Activated CD4-positive, alpha-beta T cell treated with anti-CD3 and anti-CD28 coated beads for 24 hours (primary cell): ENCODE results near the gene YIF1B.

Experiments used
- DNase-seq, 2 donors: peaks; one replicate each; pipeline ENCODE4 v3.0.0-alpha.2; 2020; ENCODE audit warnings: low read depth in 2 of 2

Gene YIF1B

DNA sequence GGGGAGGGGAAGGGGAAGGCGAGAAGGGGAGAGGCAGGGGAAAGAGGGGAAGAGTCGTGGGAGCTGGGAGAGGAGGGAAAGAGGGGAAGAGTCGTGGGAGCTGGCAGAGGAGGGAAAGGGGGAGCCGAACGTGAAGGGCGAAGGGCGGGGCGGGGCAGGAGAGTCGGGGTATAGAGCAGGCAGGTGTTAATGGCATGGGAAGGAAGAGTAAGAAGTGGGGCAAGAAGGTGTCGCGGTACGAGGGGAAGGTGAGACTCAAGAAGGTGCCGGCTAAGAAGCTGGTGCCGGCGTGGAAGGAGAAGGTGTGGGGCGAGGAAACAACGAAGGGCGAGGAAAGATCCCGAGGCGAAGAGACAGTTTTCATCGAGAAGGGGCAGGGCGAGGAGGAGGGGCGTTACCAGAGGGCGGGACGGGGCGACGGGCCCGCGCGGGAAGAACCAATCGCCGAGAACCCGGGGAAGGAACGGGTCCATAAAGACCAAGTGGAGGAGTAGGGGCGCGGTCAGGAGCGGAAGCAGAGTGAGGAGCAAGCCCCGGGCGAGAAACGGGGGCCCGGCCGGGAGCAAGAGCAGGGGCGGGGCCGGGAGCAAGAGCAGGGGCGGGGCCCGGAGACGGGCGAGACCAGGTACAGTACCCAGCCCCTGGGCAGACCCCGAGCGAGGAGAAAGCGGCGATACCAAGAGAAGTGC, 20.3 kb upstream of the YIF1B start:
- DNase-seq = peak; percentile 93 to 94

DNA sequence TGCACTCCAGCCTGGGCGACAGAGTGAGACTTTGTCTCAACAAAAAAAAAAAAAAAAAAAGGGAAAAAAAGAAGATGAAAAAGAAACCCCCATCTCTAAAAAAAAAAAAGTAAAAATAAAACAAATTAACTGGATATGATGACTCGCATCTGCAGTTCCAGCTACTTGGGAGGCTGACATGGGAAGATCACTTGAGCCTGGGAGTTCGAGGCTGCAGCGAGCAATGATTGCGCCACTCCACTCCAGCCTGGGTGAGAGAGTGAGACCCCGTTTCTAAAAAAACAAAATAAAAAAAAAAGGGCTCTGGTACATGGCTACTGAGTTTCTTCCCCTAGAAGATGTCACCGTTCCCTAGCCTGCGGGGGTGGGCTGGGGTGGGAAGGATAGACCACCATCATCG, 17.5 kb upstream of the YIF1B start:
- no peak for DNase-seq

GRCh38 chr19:38331728-38332127, 16.0 kb upstream of the YIF1B start:
- DNase-seq = no peak

DNA sequence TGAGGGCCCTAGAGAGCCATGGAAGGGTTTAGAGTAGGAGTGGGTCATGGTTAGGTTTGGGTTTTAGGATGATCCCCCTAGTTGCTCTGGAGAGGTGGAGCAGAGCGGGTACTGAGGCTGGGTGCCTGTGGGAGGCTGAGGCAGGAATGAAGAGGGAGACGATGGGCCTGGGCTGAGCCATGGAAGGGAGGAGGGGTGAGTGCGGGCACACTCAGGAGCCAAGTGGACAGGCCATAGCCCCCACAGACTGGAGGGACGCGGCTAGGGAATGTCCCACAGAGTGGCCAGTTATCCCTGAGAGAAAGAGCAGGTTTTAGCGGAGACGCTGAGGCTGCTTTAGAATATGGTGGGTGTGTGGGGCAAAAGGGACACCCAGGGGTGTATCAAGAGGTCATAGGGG, 13.9 kb upstream of the YIF1B start:
- DNase-seq = no peak

DNA sequence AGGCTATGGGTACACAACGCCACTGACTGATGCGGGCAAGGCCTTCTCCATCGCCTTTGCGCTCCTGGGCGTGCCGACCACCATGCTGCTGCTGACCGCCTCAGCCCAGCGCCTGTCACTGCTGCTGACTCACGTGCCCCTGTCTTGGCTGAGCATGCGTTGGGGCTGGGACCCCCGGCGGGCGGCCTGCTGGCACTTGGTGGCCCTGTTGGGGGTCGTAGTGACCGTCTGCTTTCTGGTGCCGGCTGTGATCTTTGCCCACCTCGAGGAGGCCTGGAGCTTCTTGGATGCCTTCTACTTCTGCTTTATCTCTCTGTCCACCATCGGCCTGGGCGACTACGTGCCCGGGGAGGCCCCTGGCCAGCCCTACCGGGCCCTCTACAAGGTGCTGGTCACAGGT, 10.8 kb upstream of the YIF1B start:
- no peak for DNase-seq

GRCh38 chr19:38324431-38324830, 8.7 kb upstream of the YIF1B start:
- no peak for DNase-seq

DNA sequence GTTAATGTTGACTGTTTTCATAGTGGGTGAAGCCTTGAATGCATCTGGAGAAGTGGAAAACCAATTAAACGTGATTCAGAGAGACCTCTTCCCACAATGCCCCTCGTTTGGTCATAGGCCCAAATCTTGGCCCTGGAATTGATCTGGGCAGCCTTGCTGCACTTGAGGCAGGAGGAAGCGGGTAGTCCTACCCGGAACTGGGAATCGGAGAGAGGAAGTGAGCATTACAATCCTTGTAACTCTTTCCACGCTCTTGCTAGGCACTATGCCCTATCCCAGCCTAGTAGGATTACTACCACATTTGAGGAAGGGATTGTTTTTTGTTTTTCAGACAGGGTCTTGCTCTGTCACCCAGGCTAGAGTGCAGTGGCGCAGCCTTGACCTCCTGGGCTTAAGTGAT, 7.5 kb upstream of the YIF1B start:
- DNase-seq = no peak

- DNase-seq = no peak
Measured at GRCh38 chr19:38321646-38322196, 6.0 kb upstream of the YIF1B start.

- no peak for DNase-seq
Measured at GRCh38 chr19:38320969-38321339, 5.2 kb upstream of the YIF1B start.

GRCh38 chr19:38319421-38320258, 3.9 kb upstream of the YIF1B start, which contains the start of gene KCNK6:
Gene KCNK6, plus strand, starts transcription at chr19:38319845. Its CDS starts 106 bp downstream, at chr19:38319951.
- peak in 1 of 2 donors; percentile 55 for DNase-seq

DNA sequence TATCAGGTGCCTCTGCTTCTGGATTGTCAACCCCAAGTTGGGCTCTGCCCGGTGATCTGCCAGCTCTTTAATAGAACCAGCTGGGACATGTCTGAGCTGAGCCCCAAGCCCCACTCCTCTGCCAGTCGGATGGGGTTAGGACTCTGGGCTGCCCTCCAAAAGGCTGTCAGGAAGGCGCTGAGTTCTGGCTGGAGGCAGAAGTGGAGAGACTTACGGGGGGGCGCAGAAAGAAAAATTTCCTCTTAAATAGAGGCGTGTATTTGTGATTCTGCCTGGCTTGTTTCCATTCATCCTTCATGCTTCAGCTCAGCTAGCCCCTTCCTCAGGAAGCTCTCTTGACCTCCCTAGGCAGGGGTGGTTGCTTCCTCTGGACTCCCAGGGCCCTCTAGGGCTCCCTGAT, 2.9 kb upstream of the YIF1B start:
- DNase-seq = no peak

DNA sequence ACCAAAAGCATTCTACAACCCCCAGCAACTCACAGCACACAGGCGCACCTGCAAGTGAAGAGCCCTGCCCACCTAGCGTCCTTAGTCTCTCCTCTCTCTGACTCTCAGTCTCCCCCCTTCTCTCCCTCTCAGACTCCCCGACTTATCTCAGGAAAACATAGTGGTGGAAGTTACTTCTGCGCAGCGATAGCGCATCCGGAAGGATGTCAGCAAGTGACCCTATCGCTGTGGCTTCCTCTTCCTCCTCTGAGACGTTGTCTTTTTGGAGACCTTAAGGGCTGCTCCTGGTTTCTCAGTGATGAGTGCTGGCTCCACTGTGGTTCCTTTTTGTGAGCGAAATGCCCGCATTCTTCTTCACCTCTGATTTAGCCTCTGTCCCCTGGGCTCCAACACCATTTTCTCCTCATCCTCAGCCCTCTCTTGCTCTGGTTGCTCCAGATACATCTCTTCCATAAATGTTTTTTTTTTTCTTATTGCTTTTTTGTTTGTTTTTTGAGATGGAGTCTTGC, 1.4 kb upstream of the YIF1B start:
- DNase-seq = no peak

- no peak for DNase-seq
Measured at GRCh38 chr19:38316477-38317067, 825 bp upstream of the YIF1B start.

DNA sequence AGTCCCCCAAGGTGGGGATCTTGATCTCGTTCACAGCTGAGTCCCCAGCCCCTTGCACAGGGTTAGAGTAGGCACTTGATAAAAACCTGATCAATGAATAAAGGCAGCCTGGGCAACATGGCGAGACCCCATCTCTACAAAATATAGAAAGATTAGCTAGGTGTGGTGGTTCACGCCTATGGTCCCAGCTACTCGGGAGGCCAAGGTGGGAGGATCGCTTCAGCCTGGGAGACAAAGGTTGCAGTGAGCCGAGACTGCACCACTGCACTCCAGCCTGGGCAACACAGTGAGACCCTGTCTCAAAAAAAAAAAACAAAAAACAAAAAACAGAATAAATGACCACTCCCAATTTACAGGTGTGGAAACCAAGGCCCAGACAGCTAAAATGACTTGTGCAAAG, 4.8 kb downstream of the YIF1B start:
- no peak for DNase-seq

DNA sequence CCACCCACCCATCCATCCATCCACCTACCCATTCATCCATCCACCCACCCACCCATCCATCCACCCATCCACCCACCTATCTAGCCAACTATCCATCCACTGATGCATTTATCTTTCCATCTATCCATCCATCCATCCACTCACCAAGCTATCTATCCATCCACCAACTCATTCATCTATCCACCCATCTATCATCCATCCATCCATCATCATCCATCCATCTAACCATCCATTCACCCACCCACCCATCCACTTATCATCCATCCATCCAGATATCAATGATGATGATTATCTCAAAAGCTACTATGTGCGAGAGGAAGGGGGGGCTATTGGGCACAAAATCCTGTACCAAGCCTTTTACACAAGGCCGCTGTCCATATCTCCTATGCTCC, 5.5 kb downstream of the YIF1B start:
- DNase-seq = no peak

- DNase-seq = no peak
Measured at GRCh38 chr19:38309615-38310278, 6.0 kb downstream of the YIF1B start.

GRCh38 chr19:38308926-38309614, 6.7 kb downstream of the YIF1B start:
- no peak for DNase-seq

GRCh38 chr19:38308006-38308766, 7.6 kb downstream of the YIF1B start:
- no peak for DNase-seq

- DNase-seq = no peak
Measured at GRCh38 chr19:38307597-38307996, 8.2 kb downstream of the YIF1B start.

DNA sequence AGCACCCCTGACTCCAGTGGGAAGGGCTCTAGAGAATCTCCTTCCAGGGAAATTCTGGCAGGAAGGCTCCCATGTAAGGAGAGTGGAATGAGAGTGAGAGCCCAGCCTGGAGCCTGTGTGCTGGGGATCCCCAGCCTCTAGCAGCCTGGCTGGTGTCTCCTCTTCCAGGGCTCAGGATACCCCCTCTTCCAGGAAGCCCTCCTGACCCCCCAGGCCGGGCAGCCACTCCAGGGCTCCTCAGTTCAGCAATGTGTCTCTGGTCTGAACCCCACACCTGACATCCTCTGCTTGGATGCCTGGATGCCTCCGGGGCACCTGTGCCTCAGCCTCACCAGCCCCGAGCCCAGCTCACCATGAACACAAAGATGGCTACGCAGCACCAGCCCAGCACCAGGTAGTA, 8.7 kb downstream of the YIF1B start:
- DNase-seq = no peak
